CD4-positive, alpha-beta T cell (primary cell): ENCODE results near the gene ATF7IP. TPM values are rescaled to one million over a fixed set of nuclear protein-coding genes. Genes with fewer than 3 reads are reported as not detected.
A peak's percentile ranks its signal among the peaks of the same experiment; 100 is the strongest.

Source experiments
- ATAC-seq: fragments of 200-7000 bp; cut with Tn5 transposase; one replicate; pipeline ENCODE4 v1.10.0; 2022; ENCODE audit warnings: mild to moderate bottlenecking; ENCODE audit not compliant: poor library complexity
- CTCF ChIA-PET: fragments of 350-600 bp; sonication (Branson Sonifier 250); formaldehyde crosslinking; loops from one replicate; lab custom pipeline; 2021; ENCODE audit warnings: antibody characterized with exemption, inconsistent platforms; lab: Charles Lee
- POLR2A ChIA-PET: fragments of 350-600 bp; sonication (Branson Sonifier 250); formaldehyde crosslinking; loops from one replicate; lab custom pipeline; 2021; ENCODE audit warnings: antibody characterized with exemption, inconsistent platforms; lab: Charles Lee
- DNase-seq, 14 experiments: peaks; one replicate each; pipeline ENCODE4 v3.0.0-alpha.2; 2013 to 2020; ENCODE audit warnings: mixed read lengths in 2 of 14
- H3K27ac ChIP-seq, 2 donors: one replicate each; pipeline versions ENCODE4 v1.5.1 to v1.7.0; 2013; ENCODE audit warnings: low read length in 2 of 2, low read depth in 1 of 2, mild to moderate bottlenecking in 1 of 2
- H3K27me3 ChIP-seq, 2 experiments: 1 replicate in 1 of 2; 2 replicates in 1 of 2; pipeline versions ENCODE4 v1.6.1 to v1.7.0; 2013; ENCODE audit warnings: low read length in 2 of 2, control low read depth in 1 of 2, mild to moderate bottlenecking in 1 of 2, moderate library complexity in 1 of 2; ENCODE audit not compliant: insufficient read depth in 2 of 2, control insufficient read depth in 1 of 2
- H3K36me3 ChIP-seq: one replicate; pipeline ENCODE4 v1.6.1; 2013; ENCODE audit warnings: low read length, control low read depth; ENCODE audit not compliant: insufficient read depth
- H3K4me1 ChIP-seq: one replicate; pipeline ENCODE4 v1.6.1; 2013; ENCODE audit warnings: low read length, control low read depth; ENCODE audit not compliant: insufficient read depth
- H3K4me3 ChIP-seq: one replicate; pipeline ENCODE4 v1.5.1; 2013; ENCODE audit warnings: mild to moderate bottlenecking, low read length, moderate library complexity
- H3K9me3 ChIP-seq, 2 experiments: 1 replicate in 1 of 2; 2 replicates in 1 of 2; pipeline versions ENCODE4 v1.6.1 to v1.7.0; 2013; ENCODE audit warnings: low read length in 2 of 2, mild to moderate bottlenecking in 2 of 2, control low read depth in 1 of 2, moderate library complexity in 1 of 2; ENCODE audit not compliant: control insufficient read depth in 1 of 2, insufficient read depth in 1 of 2
- H3K27ac Mint-ChIP-seq: one replicate; pipeline ENCODE4 v1.8.0; 2020; ENCODE audit warnings: mixed read lengths
- H3K27me3 Mint-ChIP-seq: one replicate; pipeline ENCODE4 v1.8.0; 2021; ENCODE audit warnings: mixed read lengths
- H3K36me3 Mint-ChIP-seq: one replicate; pipeline ENCODE4 v1.8.0; 2021; ENCODE audit warnings: low read depth, mixed read lengths
- H3K4me1 Mint-ChIP-seq: one replicate; pipeline ENCODE4 v1.8.0; 2021; ENCODE audit warnings: low read depth, mixed read lengths
- H3K4me3 Mint-ChIP-seq: one replicate; pipeline ENCODE4 v1.8.0; 2020; ENCODE audit warnings: mild to moderate bottlenecking, mixed read lengths
- H3K9me3 Mint-ChIP-seq: one replicate; pipeline ENCODE4 v1.8.0; 2020; ENCODE audit warnings: mixed read lengths
- intact Hi-C, 2 experiments: fragments of 100-400 bp; cut with DNase I in 1 of 2; cut with micrococcal nuclease in 1 of 2; formaldehyde crosslinking; loops; one replicate each; pipeline versions ENCODE4 v1.15.1 to v1.9.0; 2023 to 2025; cut with DNase I, micrococcal nuclease
- total RNA-seq, 174 experiments: library from RNA in 2 of 174; stranded (reverse) in 2 of 174; gene quantifications; one replicate each; pipeline ENCODE4 v1.2.3 and lab custom pipeline; 2021 to 2026
- TF ChIP-seq, protein P1 (sequence below): fragments of 200-600 bp; IDR thresholded peaks from one replicate; pipeline ENCODE4 v1.8.0; 2022; ENCODE audit warnings: antibody characterized with exemption, mild to moderate bottlenecking

Gene ATF7IP
- total RNA-seq, 2 experiments from 2014 or later, result 134 to 143 TPM

DNA sequence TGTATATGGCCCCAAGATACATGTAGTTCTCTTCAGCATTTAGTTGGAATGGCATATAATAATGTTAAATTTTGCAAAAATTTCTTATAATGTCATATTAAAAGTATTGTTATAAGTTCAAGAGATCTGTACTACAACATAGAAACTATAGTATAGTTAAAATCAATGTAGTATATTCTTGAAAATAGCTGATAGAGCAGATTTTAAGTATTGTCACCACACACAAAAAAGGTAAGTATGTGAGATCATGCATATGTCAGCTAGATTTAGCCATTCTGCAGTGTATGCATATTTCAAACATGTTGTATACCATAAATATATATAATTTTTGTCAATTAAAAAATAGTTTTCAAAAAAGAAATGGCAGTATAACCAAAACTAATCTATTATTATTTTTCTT, 115.7 kb downstream of the ATF7IP start:
- Histone ChIP-seq H3K27me3 (no peaks in the 10 kb centered on the region), H3K4me3 (no peak overlapping the region), H3K36me3 (peaks cover 98% of the 10 kb centered on the region), H3K4me1 (no peaks in the 10 kb centered on the region), H3K9me3 (no peaks in the 10 kb centered on the region), H3K27ac (no peak overlapping the region)
- TF ChIP-seq, protein P1, sequence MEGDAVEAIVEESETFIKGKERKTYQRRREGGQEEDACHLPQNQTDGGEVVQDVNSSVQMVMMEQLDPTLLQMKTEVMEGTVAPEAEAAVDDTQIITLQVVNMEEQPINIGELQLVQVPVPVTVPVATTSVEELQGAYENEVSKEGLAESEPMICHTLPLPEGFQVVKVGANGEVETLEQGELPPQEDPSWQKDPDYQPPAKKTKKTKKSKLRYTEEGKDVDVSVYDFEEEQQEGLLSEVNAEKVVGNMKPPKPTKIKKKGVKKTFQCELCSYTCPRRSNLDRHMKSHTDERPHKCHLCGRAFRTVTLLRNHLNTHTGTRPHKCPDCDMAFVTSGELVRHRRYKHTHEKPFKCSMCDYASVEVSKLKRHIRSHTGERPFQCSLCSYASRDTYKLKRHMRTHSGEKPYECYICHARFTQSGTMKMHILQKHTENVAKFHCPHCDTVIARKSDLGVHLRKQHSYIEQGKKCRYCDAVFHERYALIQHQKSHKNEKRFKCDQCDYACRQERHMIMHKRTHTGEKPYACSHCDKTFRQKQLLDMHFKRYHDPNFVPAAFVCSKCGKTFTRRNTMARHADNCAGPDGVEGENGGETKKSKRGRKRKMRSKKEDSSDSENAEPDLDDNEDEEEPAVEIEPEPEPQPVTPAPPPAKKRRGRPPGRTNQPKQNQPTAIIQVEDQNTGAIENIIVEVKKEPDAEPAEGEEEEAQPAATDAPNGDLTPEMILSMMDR, result no peak
- POLR2A ChIA-PET, result no interaction called here
- Mint-ChIP-seq H3K4me1 (no peaks in the 10 kb centered on the region), H3K4me3 (no peak overlapping the region), H3K27ac (peak overlapping the region; percentile 30), H3K27me3 (no peaks in the 10 kb centered on the region), H3K36me3 (peaks cover 96% of the 10 kb centered on the region), H3K9me3 (no peaks in the 10 kb centered on the region)
- CTCF ChIA-PET, result interaction anchor here (0.6 kb wide), 1 partner anchor 23 kb away, joined by 3 read pairs; no protein-coding TSS in a partner anchor
- no peak for ATAC-seq
- no peak for DNase-seq
- intact Hi-C loops, result no loop called here

DNA sequence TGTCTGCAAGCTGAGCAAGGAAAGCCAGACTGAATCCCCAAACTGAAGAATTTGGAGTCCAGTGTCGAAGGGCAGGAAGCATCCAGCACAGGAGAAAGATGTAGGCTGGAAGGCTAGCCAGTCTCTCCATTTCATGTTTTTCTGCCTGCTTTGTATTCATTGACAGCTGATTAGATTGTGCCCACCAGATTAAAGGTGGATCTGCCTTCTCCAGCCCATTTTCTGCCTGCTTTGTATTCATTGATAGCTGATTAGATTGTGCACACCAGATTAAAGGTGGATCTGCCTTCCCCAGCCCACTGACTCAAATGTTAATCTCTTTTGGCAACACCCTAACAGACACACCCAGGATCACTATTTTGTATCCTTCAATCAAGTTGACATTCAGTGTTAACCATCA, 116.9 kb downstream of the ATF7IP start:
- ChIA-PET POLR2A (no interaction called here), CTCF (interaction anchor here (0.5 kb wide), 1 partner anchor 95 kb away, joined by 3 read pairs; no protein-coding TSS in a partner anchor)
- ATAC-seq (no peak), DNase-seq (no peak)
- Mint-ChIP-seq H3K27ac (no peak overlapping the region), H3K36me3 (peaks cover 96% of the 10 kb centered on the region), H3K27me3 (no peaks in the 10 kb centered on the region), H3K9me3 (no peaks in the 10 kb centered on the region), H3K4me3 (no peak overlapping the region), H3K4me1 (no peaks in the 10 kb centered on the region)
- Histone ChIP-seq H3K27me3 (no peaks in the 10 kb centered on the region), H3K4me1 (no peaks in the 10 kb centered on the region), H3K4me3 (no peak overlapping the region), H3K27ac (no peak overlapping the region), H3K36me3 (peaks cover 98% of the 10 kb centered on the region), H3K9me3 (no peaks in the 10 kb centered on the region)
- TF ChIP-seq, protein P1, result no peak
- intact Hi-C loops, result no loop called here

DNA sequence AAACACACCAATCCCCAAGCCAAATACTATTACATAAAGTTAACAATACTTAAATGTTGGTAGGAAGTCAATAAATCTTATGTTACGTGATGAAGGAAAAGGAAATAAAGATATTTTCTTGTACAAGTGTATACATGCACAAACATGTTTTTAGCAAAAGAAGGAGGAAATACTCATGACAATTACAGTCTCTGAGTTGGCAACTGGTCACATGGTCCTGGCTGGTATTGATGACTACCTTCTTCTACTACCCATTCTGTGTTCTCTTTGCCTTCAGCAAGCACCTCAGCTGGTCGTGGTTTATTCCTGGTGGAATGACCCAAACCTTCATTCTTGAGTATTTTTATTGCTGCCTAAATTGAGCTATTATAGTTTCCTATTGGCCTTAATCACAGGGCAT, 117.4 kb downstream of the ATF7IP start:
- Histone ChIP-seq H3K4me3 (no peak overlapping the region), H3K27ac (no peak overlapping the region), H3K4me1 (no peaks in the 10 kb centered on the region), H3K27me3 (no peaks in the 10 kb centered on the region), H3K36me3 (peaks cover 98% of the 10 kb centered on the region), H3K9me3 (no peaks in the 10 kb centered on the region)
- intact Hi-C loops, result no loop called here
- TF ChIP-seq, protein P1, result no peak
- Mint-ChIP-seq H3K27ac (no peak overlapping the region), H3K4me3 (no peak overlapping the region), H3K36me3 (peaks cover 96% of the 10 kb centered on the region), H3K9me3 (no peaks in the 10 kb centered on the region), H3K4me1 (no peaks in the 10 kb centered on the region), H3K27me3 (no peaks in the 10 kb centered on the region)
- ChIA-PET CTCF (interaction anchor here (0.5 kb wide), 1 partner anchor 95 kb away, joined by 3 read pairs; no protein-coding TSS in a partner anchor), POLR2A (no interaction called here)
- ATAC-seq (no peak), DNase-seq (no peak)
